Common myeloid progenitor, CD34-positive (primary cell): Measurements from ENCODE around the gene HTT-AS.
"Not testable (repeated sequence)": the region's sequence is repeated elsewhere in the genome, so short reads cannot be mapped to it uniquely, and the experiment has no call there.

Source experiments
- CTCF ChIA-PET: fragments of 350-600 bp; sonication (Branson Sonifier 250); formaldehyde crosslinking; loops from one replicate; lab custom pipeline; 2021; ENCODE audit warnings: antibody characterized with exemption; lab: Charles Lee
- POLR2A ChIA-PET: fragments of 350-600 bp; sonication (Branson Sonifier 250); formaldehyde crosslinking; loops from one replicate; lab custom pipeline; 2021; ENCODE audit warnings: antibody characterized with exemption; lab: Charles Lee
- DNase-seq, 3 donors: peaks; one replicate each; pipeline versions ENCODE4 v3.0.0 to v3.0.0-alpha.2; 2013
- H3K27ac ChIP-seq, 2 experiments: 1 replicate in 1 of 2; 2 replicates in 1 of 2; pipeline ENCODE4 v1.7.0; 2013; ENCODE audit warnings: inconsistent platforms in 2 of 2, low read length in 2 of 2, mild to moderate bottlenecking in 2 of 2, low read depth in 1 of 2, moderate library complexity in 1 of 2; ENCODE audit not compliant: severe bottlenecking in 2 of 2, insufficient read depth in 1 of 2, poor library complexity in 1 of 2
- H3K27me3 ChIP-seq, 5 experiments: replicated peaks in 2 of 5; 1 replicate in 3 of 5; 2 replicates in 2 of 5; pipeline versions ENCODE4 v1.6.1 to v1.7.0; 2013; ENCODE audit warnings: low read length in 4 of 5, mild to moderate bottlenecking in 2 of 5, moderate library complexity in 2 of 5, inconsistent platforms in 1 of 5; ENCODE audit not compliant: insufficient read depth in 5 of 5, control insufficient read depth in 4 of 5
- H3K36me3 ChIP-seq, 4 experiments: 1 replicate in 2 of 4; 2 replicates in 2 of 4; pipeline versions ENCODE4 v1.6.1 to v1.7.0; 2013; ENCODE audit warnings: low read length in 3 of 4, control low read depth in 1 of 4, mild to moderate bottlenecking in 1 of 4; ENCODE audit not compliant: control insufficient read depth in 4 of 4, insufficient read depth in 4 of 4
- H3K4me1 ChIP-seq, 4 experiments: 1 replicate in 3 of 4; 2 replicates in 1 of 4; pipeline versions ENCODE4 v1.6.1 to v1.7.1; 2013; ENCODE audit warnings: low read length in 3 of 4, mild to moderate bottlenecking in 3 of 4, control low read depth in 1 of 4, inconsistent platforms in 1 of 4, moderate library complexity in 1 of 4; ENCODE audit not compliant: control insufficient read depth in 4 of 4, insufficient read depth in 4 of 4; ENCODE audit errors: control extremely low read depth in 1 of 4
- H3K4me3 ChIP-seq, 7 experiments: 1 replicate in 4 of 7; 2 replicates in 3 of 7; pipeline versions ENCODE4 v1.5.1 to v1.7.0; 2013; ENCODE audit warnings: mild to moderate bottlenecking in 7 of 7, low read length in 6 of 7, moderate library complexity in 6 of 7, inconsistent platforms in 2 of 7, low read depth in 2 of 7, control low read depth in 1 of 7; ENCODE audit not compliant: insufficient read depth in 4 of 7, control insufficient read depth in 1 of 7; ENCODE audit errors: extremely low read depth in 1 of 7
- H3K9me3 ChIP-seq, 5 experiments: 1 replicate in 4 of 5; 2 replicates in 1 of 5; pipeline versions ENCODE4 v1.6.1 to v1.7.1; 2013; ENCODE audit warnings: low read length in 4 of 5, mild to moderate bottlenecking in 2 of 5, inconsistent platforms in 1 of 5, low read depth in 1 of 5, moderate library complexity in 1 of 5; ENCODE audit not compliant: control insufficient read depth in 4 of 5, insufficient read depth in 2 of 5; ENCODE audit errors: control extremely low read depth in 1 of 5
- WGBS: methylation state at CpG from one replicate; pipeline ENCODE4 v1.1.5; 2013; ENCODE audit not compliant: insufficient coverage; 5-methylcytosine and 5-hydroxymethylcytosine counted together

HTT-AS gene

GRCh38 chr4:3096202-3096601, 21.9 kb upstream of the HTT-AS start:
- ChIA-PET CTCF (interaction anchor here (1.0 to 1.9 kb wide), 4 partner anchors 11 to 50 kb away, joined by 3 to 12 read pairs (median 5); no protein-coding TSS in a partner anchor), POLR2A (interaction anchor here (0.5 kb wide), 1 partner anchor 230 kb away, joined by 4 read pairs; no protein-coding TSS in a partner anchor)
- H3K4me3 ChIP-seq = no peak overlapping the region
- peaks cover 0 to 3% (median 0%) of the 10 kb centered on the region in 4 experiments for H3K4me1 ChIP-seq
- peaks cover 16 to 45% (median 32%) of the 10 kb centered on the region in 4 experiments for H3K36me3 ChIP-seq
- H3K9me3 ChIP-seq = no peaks in the 10 kb centered on the region
- H3K27ac ChIP-seq = no peak overlapping the region
- no peaks in the 10 kb centered on the region for H3K27me3 ChIP-seq
- no peak for DNase-seq
- WGBS = 93% methylated on average over 3 of the region's 3 CpGs

GRCh38 chr4:3094701-3095100, 20.4 kb upstream of the HTT-AS start:
- POLR2A ChIA-PET, DNase-seq, H3K27me3 ChIP-seq, H3K27ac ChIP-seq, H3K9me3 ChIP-seq, H3K4me1 ChIP-seq, H3K4me3 ChIP-seq: not testable (repeated sequence)
- peaks cover 12 to 33% (median 20%) of the 10 kb centered on the region in 4 experiments for H3K36me3 ChIP-seq
- CTCF ChIA-PET = interaction anchor here (1.9 kb wide), 1 partner anchor 13 kb away, joined by 12 read pairs; no protein-coding TSS in a partner anchor
- WGBS = 98% methylated on average over 23 of the region's 28 CpGs

- Histone ChIP-seq H3K4me1 (peaks cover 0 to 3% (median under 1%) of the 10 kb centered on the region in 4 experiments), H3K27me3 (no peaks in the 10 kb centered on the region), H3K9me3 (no peaks in the 10 kb centered on the region), H3K36me3 (peaks cover 9 to 41% (median 20%) of the 10 kb centered on the region in 4 experiments), H3K4me3 (no peak overlapping the region), H3K27ac (no peak overlapping the region)
- WGBS = no CpG with 5 or more reads among the region's 5 CpGs
- ChIA-PET POLR2A (no interaction called here), CTCF (no interaction called here)
- DNase-seq = no peak
Measured at GRCh38 chr4:3091464-3091863, 17.1 kb upstream of the HTT-AS start.

- Histone ChIP-seq H3K4me1 (peaks cover 6 to 29% (median 12%) of the 10 kb centered on the region in 4 experiments), H3K4me3 (no peak overlapping the region), H3K36me3 (peaks cover 2 to 19% (median 9%) of the 10 kb centered on the region in 4 experiments), H3K9me3 (no peaks in the 10 kb centered on the region), H3K27me3 (no peaks in the 10 kb centered on the region), H3K27ac (no peak overlapping the region)
- DNase-seq = no peak
- POLR2A ChIA-PET = no interaction called here
- WGBS = 91% methylated on average over 2 of the region's 4 CpGs
- CTCF ChIA-PET = interaction anchor here (1.0 kb wide), 1 partner anchor 13 kb away, joined by 5 read pairs; no protein-coding TSS in a partner anchor
Measured at GRCh38 chr4:3087115-3087797, 12.9 kb upstream of the HTT-AS start.

- Histone ChIP-seq H3K27ac (peak overlapping the region in 1 of 2 experiments; percentile 41), H3K27me3 (no peaks in the 10 kb centered on the region), H3K4me1 (peaks cover 12 to 38% (median 17%) of the 10 kb centered on the region in 4 experiments), H3K36me3 (peaks cover 2 to 19% (median 9%) of the 10 kb centered on the region in 4 experiments), H3K9me3 (no peaks in the 10 kb centered on the region), H3K4me3 (no peak overlapping the region)
- WGBS = 95% methylated on average over 9 of the region's 10 CpGs
- POLR2A ChIA-PET = no interaction called here
- CTCF ChIA-PET = interaction anchor here (1.0 kb wide), 1 partner anchor 14 kb away, joined by 5 read pairs; no protein-coding TSS in a partner anchor
- DNase-seq = no peak
Measured at GRCh38 chr4:3085948-3086670, 11.8 kb upstream of the HTT-AS start.

- no peaks in the 10 kb centered on the region for H3K27me3 ChIP-seq
- CTCF ChIA-PET = interaction anchor here (0.9 to 2.9 kb wide), 6 partner anchors 12 to 52 kb away, joined by 3 to 12 read pairs (median 4); no protein-coding TSS in a partner anchor
- H3K4me3 ChIP-seq = no peak overlapping the region
- peak overlapping the region in 1 of 2 experiments; percentile 26 for H3K27ac ChIP-seq
- POLR2A ChIA-PET = no interaction called here
- peaks cover 0 to 13% (median 7%) of the 10 kb centered on the region in 4 experiments for H3K36me3 ChIP-seq
- H3K9me3 ChIP-seq = no peaks in the 10 kb centered on the region
- WGBS = no CpG with 5 or more reads among the region's 1 CpG
- DNase-seq = no peak
- peaks cover 17 to 58% (median 32%) of the 10 kb centered on the region in 4 experiments for H3K4me1 ChIP-seq
Measured at GRCh38 chr4:3083732-3084131, 9.4 kb upstream of the HTT-AS start.
